Panc1 (cell line): Measurements from ENCODE around the gene CPT1B.

Experiments
- CTCF ChIP-seq: fragments of 450-650 bp; IDR thresholded peaks from 2 replicates; pipeline ENCODE4 v1.5.1; 2017; ENCODE audit warnings: mild to moderate bottlenecking
- POLR2AphosphoS5 ChIP-seq: IDR thresholded peaks from 2 replicates; pipeline ENCODE4 v1.6.1; 2012; ENCODE audit warnings: mild to moderate bottlenecking, low read depth, low read length, moderate library complexity
- REST ChIP-seq, 2 experiments: IDR thresholded peaks; 2 replicates each; pipeline ENCODE4 v1.6.1; 2011 to 2012; ENCODE audit warnings: low read depth in 2 of 2, control low read depth in 1 of 2, low read length in 1 of 2, mild to moderate bottlenecking in 1 of 2, moderate library complexity in 1 of 2; ENCODE audit not compliant: insufficient read depth in 1 of 2
- SIN3A ChIP-seq: IDR thresholded peaks from 2 replicates; pipeline ENCODE4 v1.6.1; 2012; ENCODE audit warnings: low read depth, mild to moderate bottlenecking, low read length, moderate library complexity, borderline replicate concordance; ENCODE audit not compliant: insufficient read depth

GRCh38 chr22:50575426-50575941 is 2.7 kb downstream of the CPT1B start:
- TF ChIP-seq POLR2AphosphoS5, result no peak
- TF ChIP-seq CTCF, result no peak
- TF ChIP-seq REST (IDR thresholded peaks at IDR 0.05; ENCODE audit: insufficient read depth in 1 of 2, low read depth in 2 of 2, low read length in 1 of 2), result no peak
- no peak for TF ChIP-seq SIN3A
